LNCAP (cell line): Measurements from ENCODE around the gene LRPAP1.

ENCODE experiments used
- CTCF ChIP-seq: fragments of 450-650 bp; IDR thresholded peaks from 2 replicates; pipeline ENCODE4 v1.5.1; 2017; ENCODE audit warnings: mild to moderate bottlenecking

Gene LRPAP1

GRCh38 chr4:3531879-3532750 lies at the start of gene LRPAP1:
Gene LRPAP1 (minus strand): TSS chr4:3532422. CDS start chr4:3532412, 10 bp downstream.
- no peak for TF ChIP-seq CTCF

GRCh38 chr4:3573131-3573530 lies 40.9 kb upstream of the LRPAP1 start:
- no peak for TF ChIP-seq CTCF

- TF ChIP-seq CTCF = no peak
These were observed 40.1 kb upstream of the LRPAP1 start for GRCh38 chr4:3572363-3572762.

GRCh38 chr4:3571921-3572320 lies 39.7 kb upstream of the LRPAP1 start:
- no peak for TF ChIP-seq CTCF

GRCh38 chr4:3566301-3566700 lies 34.1 kb upstream of the LRPAP1 start:
- peak; percentile 44 for TF ChIP-seq CTCF

- no peak for TF ChIP-seq CTCF
These were observed 31.2 kb upstream of the LRPAP1 start for GRCh38 chr4:3563403-3563802.

- TF ChIP-seq CTCF = no peak
These were observed 1.2 kb upstream of the LRPAP1 start for GRCh38 chr4:3533423-3533820.
